K562 (cell line): ENCODE measurements around the gene ZFP57. TPM values are rescaled to one million over a fixed set of nuclear protein-coding genes. Genes with fewer than 3 reads are reported as not detected.

ENCODE experiments used
- ATAC-seq: fragments of 200-7000 bp; cut with Tn5 transposase; 3 replicates; pipeline ENCODE4 v1.9.1; 2020; ENCODE audit warnings: moderate library complexity
- BruUV-seq: library from RNA; stranded (reverse); fragments of 400-500 nt; replicated peaks from 2 replicates; lab custom pipeline; 2021; lab: Mats Ljungman, UMichigan
- CTCF ChIA-PET: fragments of 300-600 bp; formaldehyde crosslinking; extraction: SDS; loops from one replicate; lab custom pipeline; 2021; ENCODE audit warnings: low intra/inter-chr PET ratio; lab: Yijun Ruan, JAX
- POLR2A ChIA-PET: fragments of 300-600, 350-650 bp; sonication (Branson Sonifier 250); formaldehyde crosslinking; extraction: SDS; loops from one replicate; lab custom pipeline; 2021; ENCODE audit warnings: antibody characterized with exemption, inconsistent platforms; lab: Yijun Ruan, JAX
- DNase-seq, 4 experiments: peaks; one replicate each; pipeline versions ENCODE4 v3.0.0 to v3.0.0-alpha.2; 2011 to 2018; ENCODE audit warnings: low spot score in 3 of 4, mixed read lengths in 3 of 4; ENCODE audit errors: extremely low read depth in 1 of 4
- FAIRE-seq: peaks from 2 replicates; lab custom pipeline; 2011; peaks lifted over from hg19 to GRCh38; lab: Jason Lieb, UNC
- H2AFZ ChIP-seq: 2 replicates; pipeline ENCODE4 v1.6.0; 2011; ENCODE audit warnings: low read depth, low read length, control low read depth, inconsistent platforms
- H3K27ac ChIP-seq: fragments of 200-600 bp; 3 replicates; pipeline ENCODE4 v1.8.0; 2011; ENCODE audit warnings: low read depth, mild to moderate bottlenecking, control low read depth, inconsistent platforms, low read length, moderate library complexity, mixed read lengths; ENCODE audit errors: extremely low read depth
- H3K27me3 ChIP-seq, 2 experiments: fragments of 300-600 bp in 1 of 2; 2 replicates in 1 of 2; 3 replicates in 1 of 2; pipeline versions ENCODE4 v1.6.0 to v1.8.0; 2011; ENCODE audit warnings: inconsistent platforms in 2 of 2, low read length in 2 of 2, mild to moderate bottlenecking in 1 of 2, mixed read lengths in 1 of 2, moderate library complexity in 1 of 2; ENCODE audit not compliant: control insufficient read depth in 2 of 2, insufficient read depth in 2 of 2
- H3K36me3 ChIP-seq: fragments of 300-600 bp; 3 replicates; pipeline ENCODE4 v1.8.0; 2011; ENCODE audit warnings: mild to moderate bottlenecking, low read length, inconsistent platforms; ENCODE audit not compliant: control insufficient read depth, insufficient read depth
- H3K4me1 ChIP-seq, 2 experiments: fragments of 200-600 bp in 1 of 2; replicated peaks in 1 of 2; 2 replicates in 1 of 2; 3 replicates in 1 of 2; pipeline versions ENCODE4 v1.5.1 to v1.8.0; 2011; ENCODE audit warnings: inconsistent platforms in 2 of 2, low read length in 2 of 2, mild to moderate bottlenecking in 1 of 2, mixed read lengths in 1 of 2, moderate library complexity in 1 of 2; ENCODE audit not compliant: control insufficient read depth in 2 of 2, insufficient read depth in 2 of 2
- H3K4me2 ChIP-seq: 2 replicates; pipeline ENCODE4 v1.6.1; 2011; ENCODE audit warnings: low read length, control low read depth, inconsistent platforms, mixed read lengths; ENCODE audit not compliant: insufficient read depth
- H3K4me3 ChIP-seq: fragments of 200-600 bp; sonication (generic), shearing (Covaris generic); 2 replicates; pipeline ENCODE4 v1.5.1; 2016; ENCODE audit warnings: control low read depth, inconsistent platforms
- H3K79me2 ChIP-seq: fragments of 200-600 bp; 3 replicates; pipeline ENCODE4 v1.8.0; 2011; ENCODE audit warnings: low read length, inconsistent platforms; ENCODE audit not compliant: control insufficient read depth, insufficient read depth
- H3K9ac ChIP-seq, 2 experiments: 2 replicates each; pipeline versions ENCODE4 v1.6.0 to v1.6.1; 2011; ENCODE audit warnings: low read depth in 2 of 2, low read length in 2 of 2, control low read depth in 1 of 2, inconsistent platforms in 1 of 2, mild to moderate bottlenecking in 1 of 2, mixed read lengths in 1 of 2; ENCODE audit not compliant: insufficient read depth in 1 of 2
- H3K9me1 ChIP-seq: one replicate; pipeline ENCODE4 v1.6.0; 2011; ENCODE audit warnings: inconsistent platforms, mild to moderate bottlenecking, low read length, moderate library complexity; ENCODE audit not compliant: control insufficient read depth, insufficient read depth
- H3K9me3 ChIP-seq: replicated peaks from 2 replicates; pipeline ENCODE4 v1.5.1; 2011; ENCODE audit warnings: low read depth, low read length, inconsistent platforms; ENCODE audit not compliant: control insufficient read depth, insufficient read depth
- H4K20me1 ChIP-seq: replicated peaks from 2 replicates; pipeline ENCODE4 v1.6.1; 2011; ENCODE audit warnings: low read length, inconsistent platforms, mixed read lengths; ENCODE audit not compliant: control insufficient read depth, insufficient read depth
- CHD1 ChIP-seq: fragments of 200-600 bp; sonication (generic); IDR thresholded peaks from one replicate; pipeline ENCODE4 v1.6.1; 2012; ENCODE audit warnings: mild to moderate bottlenecking, moderate library complexity, low read length, inconsistent platforms
- ETV5 ChIP-seq: sonication (generic); formaldehyde crosslinking; IDR thresholded peaks from 2 replicates; pipeline ENCODE4 v1.4.0; 2020; ENCODE audit warnings: low read depth, mild to moderate bottlenecking, missing genetic modification reagents
- KLF6 ChIP-seq: fragments of 250-450 bp; sonication (Bioruptor Pico); IDR thresholded peaks from 2 replicates; pipeline ENCODE4 v1.4.0; 2020; ENCODE audit warnings: mild to moderate bottlenecking, moderate library complexity, borderline replicate concordance
- MAFK ChIP-seq: IDR thresholded peaks from 2 replicates; pipeline ENCODE4 v1.6.1; 2011; ENCODE audit warnings: low read length, improper control_type of control experiment
- MTA1 ChIP-seq: fragments of 450-650 bp; IDR thresholded peaks from 2 replicates; pipeline ENCODE4 v1.6.1; 2017; ENCODE audit warnings: borderline replicate concordance
- RAD21 ChIP-seq, 2 experiments: fragments of 250-450 bp in 1 of 2; fragments of 450-650 bp in 1 of 2; sonication (Bioruptor Pico) in 1 of 2; formaldehyde crosslinking in 1 of 2; IDR thresholded peaks in 1 of 2; conservative IDR thresholded peaks in 1 of 2; 2 replicates each; pipeline versions ENCODE4 v1.4.0 to v1.8.0; 2020 to 2022; ENCODE audit warnings: mild to moderate bottlenecking in 2 of 2, moderate library complexity in 1 of 2
- RFX5 ChIP-seq: IDR thresholded peaks from 2 replicates; pipeline ENCODE4 v1.6.1; 2011; ENCODE audit warnings: low read depth, mild to moderate bottlenecking, improper control_type of control experiment, low read length
- SMC3 ChIP-seq: conservative IDR thresholded peaks from 2 replicates; pipeline ENCODE4 v1.6.1; 2011; ENCODE audit warnings: low read depth, low read length, improper control_type of control experiment; ENCODE audit not compliant: insufficient read depth
- WGBS: fragments of 100-300 bp; shearing (Covaris generic); methylation state at CpG from one replicate; pipeline ENCODE4 v1.1.6; 2016; ENCODE audit warnings: low coverage, mixed read lengths; ENCODE audit not compliant: insufficient coverage; ENCODE audit errors: missing lambda C conversion rate; 5-methylcytosine and 5-hydroxymethylcytosine counted together
- in situ Hi-C: fragments of 300-500 bp; cut with MboI; formaldehyde crosslinking; loops from 4 replicates; pipeline ENCODE4 v1.15.0; 2018; ENCODE audit warnings: inconsistent platforms, mixed read lengths
- intact Hi-C: fragments of 100-400 bp; cut with micrococcal nuclease; formaldehyde crosslinking; loops from 2 replicates; pipeline ENCODE4 v1.14.2; 2022
- polyA plus RNA-seq, 8 experiments: library from polyadenylated mRNA; depleted of rRNA in 4 of 8; stranded (reverse) in 5 of 8; unstranded in 3 of 8; fragments of >200 nt; fragmentation: Nextera tagmentation in 2 of 8; fragmentation: Illumina TruSeq in 1 of 8; extraction: Ambion mirVana in 2 of 8; extraction: Trizol in 1 of 8; gene quantifications; 2 replicates each; pipeline versions ENCODE4 v1.2.1 to v1.2.3, GENCODE V29; 2011 to 2014; ENCODE audit warnings: inconsistent platforms in 1 of 8, missing spikeins in 1 of 8
- total RNA-seq, 7 experiments: library from RNA; depleted of rRNA in 6 of 7; stranded (reverse); fragments of >200 nt in 6 of 7; fragmentation: Illumina TruSeq in 2 of 7; extraction: Trizol in 2 of 7; gene quantifications; 2 replicates each; pipeline versions ENCODE4 v1.2.1 to v1.2.3, GENCODE V29; 2011 to 2021; ENCODE audit warnings: low replicate concordance in 1 of 7
- TF ChIP-seq, protein P1 (sequence below), 2 experiments: fragments of 450-650 bp; formaldehyde crosslinking in 1 of 2; IDR thresholded peaks; 2 replicates each; pipeline versions ENCODE4 v1.4.0 to v1.6.1; 2014 to 2020; ENCODE audit warnings: mild to moderate bottlenecking in 2 of 2, borderline replicate concordance in 1 of 2, low read depth in 1 of 2
- TF ChIP-seq, protein P2 (sequence below), 3 experiments: IDR thresholded peaks in 2 of 3; conservative IDR thresholded peaks in 1 of 3; 2 replicates each; pipeline ENCODE4 v1.5.1; 2011 to 2012; ENCODE audit warnings: low read length in 3 of 3, mild to moderate bottlenecking in 3 of 3, control low read depth in 2 of 3, improper control_type of control experiment in 1 of 3, inconsistent platforms in 1 of 3, low read depth in 1 of 3, mixed read lengths in 1 of 3, moderate library complexity in 1 of 3; ENCODE audit not compliant: insufficient read depth in 2 of 3

ZFP57 gene
- total and polyA plus RNA-seq, 9 of the 15 experiments (the other 6 are each of a cell fraction or from before 2014, with no cell fraction given), result 0.04 to 0.28 (median 0.13) TPM

DNA sequence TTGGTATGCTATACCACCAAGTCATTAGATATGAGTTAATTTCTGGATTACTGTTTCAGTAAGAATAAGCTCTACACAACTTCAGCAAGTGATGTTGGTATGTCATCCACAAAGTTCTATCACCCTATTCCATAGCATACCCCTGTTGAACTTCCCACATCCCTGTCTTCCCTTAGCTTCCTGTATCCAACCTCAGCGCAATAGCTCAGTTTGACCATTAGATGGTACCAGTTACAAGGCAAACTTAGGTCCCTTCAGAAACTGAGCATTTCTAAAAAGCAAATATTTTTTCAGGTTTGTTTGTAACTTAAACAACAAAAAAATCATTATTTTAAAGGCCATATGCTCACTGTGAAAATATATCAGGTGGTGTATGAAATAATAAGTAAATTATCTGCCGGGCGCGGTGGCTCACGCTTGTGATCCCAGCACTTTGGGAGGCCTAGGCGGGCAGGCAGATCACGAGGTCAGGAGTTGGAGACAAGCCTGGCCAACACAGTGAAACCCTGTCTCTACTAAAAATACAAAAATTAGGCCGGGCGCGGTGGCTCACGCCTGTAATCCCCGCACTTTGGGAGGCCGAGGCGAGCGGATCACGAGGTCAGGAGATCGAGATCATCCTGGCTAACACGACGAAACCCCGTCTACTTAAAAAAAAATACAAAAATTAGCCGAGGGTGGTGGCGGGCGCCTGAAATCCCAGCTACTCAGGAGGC, 32.9 kb downstream of the ZFP57 start:
- Histone ChIP-seq H3K4me2 (no peak overlapping the region), H3K4me3 (no peak overlapping the region), H3K36me3 (no peaks in the 10 kb centered on the region), H3K79me2 (no peaks in the 10 kb centered on the region), H3K9ac (no peak overlapping the region), H3K27ac (no peak overlapping the region), H3K4me1 (peaks cover 0 to 3% of the 10 kb centered on the region in 2 experiments; a peak in 2 of 5 replicates), H3K9me3 (no peaks in the 10 kb centered on the region), H2AFZ (no peak overlapping the region), H3K27me3 (no peaks in the 10 kb centered on the region), H3K9me1 (no peaks in the 10 kb centered on the region), H4K20me1 (no peaks in the 10 kb centered on the region)
- ChIA-PET POLR2A (interaction anchor here (0.7 to 1.3 kb wide), 4 partner anchors 14 to 213 kb away, joined by 3 to 7 read pairs (median 3); partner anchors contain the start of gene GABBR1), CTCF (interaction anchor here (0.6 to 1.2 kb wide), 4 partner anchors 90 to 405 kb away, joined by 3 to 4 read pairs (median 4); no protein-coding TSS in a partner anchor)
- intact Hi-C loops, result loop anchor here (10.0 kb wide), 1 partner anchor 177 kb away; the partner anchor contains the start of gene HLA-G
- 77% methylated on average over 23 of the region's 23 CpGs for WGBS
- ATAC-seq, result peak; percentile 35; the same call in 1 of the 3 replicates
- BruUV-seq, result no TSS peak
- in situ Hi-C loops, result no loop called here
- FAIRE-seq, result peak; percentile 74
- peak in 3 of 4 experiments; percentile 38 to 45 (median 43) for DNase-seq
- TF ChIP-seq, protein P1, sequence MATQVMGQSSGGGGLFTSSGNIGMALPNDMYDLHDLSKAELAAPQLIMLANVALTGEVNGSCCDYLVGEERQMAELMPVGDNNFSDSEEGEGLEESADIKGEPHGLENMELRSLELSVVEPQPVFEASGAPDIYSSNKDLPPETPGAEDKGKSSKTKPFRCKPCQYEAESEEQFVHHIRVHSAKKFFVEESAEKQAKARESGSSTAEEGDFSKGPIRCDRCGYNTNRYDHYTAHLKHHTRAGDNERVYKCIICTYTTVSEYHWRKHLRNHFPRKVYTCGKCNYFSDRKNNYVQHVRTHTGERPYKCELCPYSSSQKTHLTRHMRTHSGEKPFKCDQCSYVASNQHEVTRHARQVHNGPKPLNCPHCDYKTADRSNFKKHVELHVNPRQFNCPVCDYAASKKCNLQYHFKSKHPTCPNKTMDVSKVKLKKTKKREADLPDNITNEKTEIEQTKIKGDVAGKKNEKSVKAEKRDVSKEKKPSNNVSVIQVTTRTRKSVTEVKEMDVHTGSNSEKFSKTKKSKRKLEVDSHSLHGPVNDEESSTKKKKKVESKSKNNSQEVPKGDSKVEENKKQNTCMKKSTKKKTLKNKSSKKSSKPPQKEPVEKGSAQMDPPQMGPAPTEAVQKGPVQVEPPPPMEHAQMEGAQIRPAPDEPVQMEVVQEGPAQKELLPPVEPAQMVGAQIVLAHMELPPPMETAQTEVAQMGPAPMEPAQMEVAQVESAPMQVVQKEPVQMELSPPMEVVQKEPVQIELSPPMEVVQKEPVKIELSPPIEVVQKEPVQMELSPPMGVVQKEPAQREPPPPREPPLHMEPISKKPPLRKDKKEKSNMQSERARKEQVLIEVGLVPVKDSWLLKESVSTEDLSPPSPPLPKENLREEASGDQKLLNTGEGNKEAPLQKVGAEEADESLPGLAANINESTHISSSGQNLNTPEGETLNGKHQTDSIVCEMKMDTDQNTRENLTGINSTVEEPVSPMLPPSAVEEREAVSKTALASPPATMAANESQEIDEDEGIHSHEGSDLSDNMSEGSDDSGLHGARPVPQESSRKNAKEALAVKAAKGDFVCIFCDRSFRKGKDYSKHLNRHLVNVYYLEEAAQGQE (IDR thresholded peaks at IDR 0.05; ENCODE audit: borderline replicate concordance), result peak; percentile 26; the same call in 1 of the 2 replicates
- TF ChIP-seq, protein P1 (CRISPR knock-in tag; IDR thresholded peaks at IDR 0.05; ENCODE audit: low read depth), result no peak
- TF ChIP-seq MTA1 (no peak), SMC3 (0 out of 2 replicates have a peak, but pooled peaks have one; percentile 12), KLF6 (no peak), RFX5 (peak; percentile 54; the same call in 1 of the 2 replicates), CHD1 (no peak), MAFK (no peak), ETV5 (CRISPR knock-in tag) (no peak), RAD21 (CRISPR knock-in tag; conservative IDR thresholded peaks at IDR 0.05 in 1 of 2, IDR thresholded peaks at IDR 0.05 in 1 of 2) (peak; percentile 50 to 65)
- TF ChIP-seq, protein P2, sequence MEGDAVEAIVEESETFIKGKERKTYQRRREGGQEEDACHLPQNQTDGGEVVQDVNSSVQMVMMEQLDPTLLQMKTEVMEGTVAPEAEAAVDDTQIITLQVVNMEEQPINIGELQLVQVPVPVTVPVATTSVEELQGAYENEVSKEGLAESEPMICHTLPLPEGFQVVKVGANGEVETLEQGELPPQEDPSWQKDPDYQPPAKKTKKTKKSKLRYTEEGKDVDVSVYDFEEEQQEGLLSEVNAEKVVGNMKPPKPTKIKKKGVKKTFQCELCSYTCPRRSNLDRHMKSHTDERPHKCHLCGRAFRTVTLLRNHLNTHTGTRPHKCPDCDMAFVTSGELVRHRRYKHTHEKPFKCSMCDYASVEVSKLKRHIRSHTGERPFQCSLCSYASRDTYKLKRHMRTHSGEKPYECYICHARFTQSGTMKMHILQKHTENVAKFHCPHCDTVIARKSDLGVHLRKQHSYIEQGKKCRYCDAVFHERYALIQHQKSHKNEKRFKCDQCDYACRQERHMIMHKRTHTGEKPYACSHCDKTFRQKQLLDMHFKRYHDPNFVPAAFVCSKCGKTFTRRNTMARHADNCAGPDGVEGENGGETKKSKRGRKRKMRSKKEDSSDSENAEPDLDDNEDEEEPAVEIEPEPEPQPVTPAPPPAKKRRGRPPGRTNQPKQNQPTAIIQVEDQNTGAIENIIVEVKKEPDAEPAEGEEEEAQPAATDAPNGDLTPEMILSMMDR (IDR thresholded peaks at IDR 0.05 in 2 of 3, conservative IDR thresholded peaks at IDR 0.05 in 1 of 3; ENCODE audit: insufficient read depth in 2 of 3, low read depth in 1 of 3, low read length in 3 of 3), result peak; percentile 57 to 75 (median 68); a peak in 5 of 6 replicates
